GM21717 (cell line): ENCODE data around the gene FANCB.

Experiments used
- ATAC-seq: cut with Tn5 transposase; IDR thresholded peaks from one replicate; pipeline ENCODE4 v1.9.1; 2021; ENCODE audit warnings: mild to moderate bottlenecking, moderate library complexity; ENCODE audit not compliant: unreplicated experiment

Gene FANCB

GRCh38 chrX:14843666-14844065, 29.2 kb downstream of the FANCB start:
- ATAC-seq: no peak

GRCh38 chrX:14837155-14837554, 35.7 kb downstream of the FANCB start:
- peak; percentile 59 for ATAC-seq

GRCh38 chrX:14832586-14832985, 40.3 kb downstream of the FANCB start:
- no peak for ATAC-seq

DNA sequence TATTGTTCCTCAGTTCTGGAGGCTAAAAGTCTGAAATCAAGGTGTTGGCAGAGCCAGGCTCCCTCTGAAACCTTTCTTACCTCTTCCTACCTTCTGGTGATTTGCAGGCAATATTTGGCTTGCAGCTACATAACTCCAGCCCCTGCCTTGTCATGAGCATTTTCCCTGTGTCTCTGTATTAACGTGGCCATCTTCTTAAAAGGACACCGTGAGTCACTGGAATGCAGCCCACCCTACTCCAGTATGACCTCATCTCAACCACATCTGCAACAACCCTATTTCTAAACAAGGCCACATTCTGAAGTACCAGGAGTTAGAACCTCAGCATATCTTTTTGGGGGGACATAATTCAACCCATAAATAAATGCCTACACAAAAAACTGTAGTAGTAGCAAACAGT, 40.7 kb downstream of the FANCB start:
- ATAC-seq: no peak

- no peak for ATAC-seq
Measured at GRCh38 chrX:14829643-14830042, 43.2 kb downstream of the FANCB start.

DNA sequence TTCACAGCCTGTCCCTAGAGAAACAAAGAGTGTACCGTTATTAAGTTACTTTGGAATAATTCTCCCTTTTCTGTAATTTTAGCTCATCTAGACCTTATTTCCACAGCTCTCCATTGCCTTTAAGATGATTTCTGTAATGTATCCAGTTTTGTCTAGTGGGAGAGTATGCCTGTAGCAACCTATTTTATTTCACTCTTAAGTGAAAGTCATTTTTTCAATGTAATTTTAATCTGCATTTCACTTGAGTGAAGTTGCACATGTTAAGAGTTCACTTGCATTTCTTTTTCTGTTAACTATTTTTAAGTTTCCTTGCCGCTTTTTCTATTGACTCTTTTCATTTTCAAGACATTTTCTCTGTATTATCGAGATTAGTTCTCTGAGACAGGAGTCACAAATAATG, 46.5 kb downstream of the FANCB start:
- ATAC-seq: no peak

DNA sequence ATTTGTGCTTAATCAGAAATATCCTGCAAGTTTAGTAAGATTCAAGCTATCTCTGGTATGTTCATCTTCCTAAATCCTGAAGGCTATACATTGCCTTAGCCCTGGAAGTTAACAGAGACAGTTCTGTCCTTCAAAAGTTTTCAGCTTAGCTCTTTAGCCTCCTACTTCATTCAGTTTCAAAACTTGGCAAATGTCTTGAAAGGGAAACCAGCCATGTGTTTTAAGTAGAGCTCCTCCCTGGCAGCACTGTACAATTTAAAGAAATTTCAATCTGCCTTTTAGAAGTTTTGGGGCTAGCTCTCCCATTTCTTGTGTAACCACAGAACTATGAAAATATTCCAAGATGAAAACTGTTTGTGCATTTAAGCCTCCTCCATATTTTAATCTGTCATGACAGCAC, 47.0 kb downstream of the FANCB start:
- no peak for ATAC-seq

GRCh38 chrX:14819769-14820168, 53.1 kb downstream of the FANCB start:
- no peak for ATAC-seq

DNA sequence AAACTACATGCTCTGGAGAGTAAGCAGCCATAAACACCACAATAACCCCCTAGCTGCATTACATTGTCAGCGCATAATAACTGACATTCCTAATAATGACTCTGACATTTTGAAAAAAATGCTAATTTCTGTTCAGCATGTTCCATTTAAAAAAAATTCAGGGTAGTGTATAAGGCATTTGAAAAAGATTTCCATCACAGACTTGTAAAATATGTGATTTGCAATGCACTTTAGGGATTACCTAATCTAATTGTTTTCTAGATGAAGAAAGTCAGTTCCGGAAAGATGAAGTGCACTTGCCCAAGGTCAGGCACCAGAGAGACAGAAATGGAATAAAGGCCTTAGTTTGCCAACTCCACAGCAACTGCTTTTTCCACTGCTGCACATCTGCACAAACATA, 55.3 kb downstream of the FANCB start:
- ATAC-seq: no peak

GRCh38 chrX:14802943-14803710, 69.7 kb downstream of the FANCB start:
- ATAC-seq: no peak

GRCh38 chrX:14801136-14801535, 71.7 kb downstream of the FANCB start:
- no peak for ATAC-seq

GRCh38 chrX:14798805-14799397, 74.0 kb downstream of the FANCB start:
- ATAC-seq: no peak
